GM21447 (cell line): ENCODE results near the gene MRGPRX4.

Experiments used
- ATAC-seq: cut with Tn5 transposase; IDR thresholded peaks from one replicate; pipeline ENCODE4 v1.9.1; 2021; ENCODE audit not compliant: unreplicated experiment

Gene MRGPRX4

GRCh38 chr11:18204771-18205170, 32.1 kb downstream of the MRGPRX4 start:
- no peak for ATAC-seq

- no peak for ATAC-seq
Observed at GRCh38 chr11:18209058-18209457, 36.4 kb downstream of the MRGPRX4 start.

GRCh38 chr11:18221274-18221876, 48.7 kb downstream of the MRGPRX4 start:
- no peak for ATAC-seq

- no peak for ATAC-seq
Observed at GRCh38 chr11:18222814-18223421, 50.3 kb downstream of the MRGPRX4 start.
